ENCODE data around the gene PROSER2.

Gene PROSER2

GRCh38 chr10:11891776-11892486 is 68.8 kb downstream of the PROSER2 start (continued):
- no peak for TF ChIP-seq POU6F1 (CRISPR knock-in tag; IDR thresholded peaks at IDR 0.05; ENCODE audit: borderline replicate concordance, low read depth)

GRCh38 chr10:11893749-11894278 is 70.7 kb downstream of the PROSER2 start:
- TF ChIP-seq ISL1 (CRISPR knock-in tag; IDR thresholded peaks at IDR 0.05) (no peak), ZNF70 (CRISPR knock-in tag; IDR thresholded peaks at IDR 0.05) (no peak), PATZ1 (CRISPR knock-in tag; IDR thresholded peaks at IDR 0.05; ENCODE audit: borderline replicate concordance) (no peak), ZFP3 (CRISPR knock-in tag; IDR thresholded peaks at IDR 0.05) (no peak), CREB5 (CRISPR knock-in tag; IDR thresholded peaks at IDR 0.05; ENCODE audit: low read depth) (no peak), CSDC2 (CRISPR knock-in tag; IDR thresholded peaks at IDR 0.05) (no peak), BACH2 (CRISPR knock-in tag; IDR thresholded peaks at IDR 0.05; ENCODE audit: borderline replicate concordance) (no peak), CSRNP3 (CRISPR knock-in tag; IDR thresholded peaks at IDR 0.05) (no peak)
- ATAC-seq = no peak

GRCh38 chr10:11894381-11895107 is 71.4 kb downstream of the PROSER2 start:
- ATAC-seq = no peak
- TF ChIP-seq CSDC2 (CRISPR knock-in tag; IDR thresholded peaks at IDR 0.05) (no peak), ZFP3 (CRISPR knock-in tag; IDR thresholded peaks at IDR 0.05) (no peak), CREB5 (CRISPR knock-in tag; IDR thresholded peaks at IDR 0.05; ENCODE audit: low read depth) (no peak)

- no peak for ATAC-seq
- no peak for TF ChIP-seq CSRNP3 (CRISPR knock-in tag; IDR thresholded peaks at IDR 0.05)
- no peak for TF ChIP-seq ARNTL (CRISPR knock-in tag; IDR thresholded peaks at IDR 0.05; ENCODE audit: borderline replicate concordance, low read depth)
- no peak for TF ChIP-seq PPARA (CRISPR knock-in tag; IDR thresholded peaks at IDR 0.05; ENCODE audit: borderline replicate concordance)
- no peak for TF ChIP-seq RARB (CRISPR knock-in tag; IDR thresholded peaks at IDR 0.05)
- no peak for TF ChIP-seq GLIS3 (CRISPR knock-in tag; IDR thresholded peaks at IDR 0.05)
- no peak for TF ChIP-seq ZNF8 (CRISPR knock-in tag; IDR thresholded peaks at IDR 0.05)
- no peak for TF ChIP-seq ESRRG (CRISPR knock-in tag; IDR thresholded peaks at IDR 0.05)
- no peak for TF ChIP-seq ZC3H10 (CRISPR knock-in tag; IDR thresholded peaks at IDR 0.05)
Observed at GRCh38 chr10:11895108-11895466, 71.9 kb downstream of the PROSER2 start.
